DND-41 (cell line): Measurements from ENCODE around the gene GPAT3.
"Not testable (repeated sequence)": the region's sequence is repeated elsewhere in the genome, so short reads cannot be mapped to it uniquely, and the experiment has no call there.

ENCODE experiments used
- ATAC-seq: fragments of 200-7000 bp; cut with Tn5 transposase; 3 replicates; pipeline ENCODE4 v1.9.1; 2021; ENCODE audit warnings: low read depth; ENCODE audit not compliant: insufficient read depth
- DNase-seq: peaks from one replicate; pipeline ENCODE4 v3.0.0-alpha.2; 2020
- H2AFZ ChIP-seq: 2 replicates; pipeline ENCODE4 v1.6.0; 2012; ENCODE audit warnings: low read depth, low read length
- H3K27ac ChIP-seq: 2 replicates; pipeline ENCODE4 v1.5.1; 2012; ENCODE audit warnings: low read length, inconsistent platforms
- H3K27me3 ChIP-seq: fragments of 200-600 bp; sonication (generic); 2 replicates; pipeline ENCODE4 v1.6.0; 2012; ENCODE audit warnings: low read length, mild to moderate bottlenecking, inconsistent platforms; ENCODE audit not compliant: insufficient read depth, poor library complexity
- H3K36me3 ChIP-seq: 2 replicates; pipeline ENCODE4 v1.5.1; 2012; ENCODE audit warnings: low read length, inconsistent platforms; ENCODE audit not compliant: insufficient read depth
- H3K4me1 ChIP-seq: 2 replicates; pipeline ENCODE4 v1.5.1; 2012; ENCODE audit warnings: mild to moderate bottlenecking, low read length; ENCODE audit not compliant: insufficient read depth
- H3K4me2 ChIP-seq: 2 replicates; pipeline ENCODE4 v1.6.0; 2012; ENCODE audit warnings: mild to moderate bottlenecking, moderate library complexity, low read length, inconsistent platforms; ENCODE audit not compliant: insufficient read depth
- H3K4me3 ChIP-seq, 2 experiments: fragments of 200-600 bp in 1 of 2; shearing (Covaris generic) in 1 of 2; 2 replicates each; pipeline ENCODE4 v1.5.1; 2012 to 2016; ENCODE audit warnings: inconsistent platforms in 2 of 2, low read length in 2 of 2, mild to moderate bottlenecking in 2 of 2, low read depth in 1 of 2, moderate library complexity in 1 of 2
- H3K79me2 ChIP-seq: 2 replicates; pipeline ENCODE4 v1.6.0; 2012; ENCODE audit warnings: low read length, inconsistent platforms; ENCODE audit not compliant: insufficient read depth
- H3K9ac ChIP-seq: 2 replicates; pipeline ENCODE4 v1.6.0; 2012; ENCODE audit warnings: low read depth, mild to moderate bottlenecking, inconsistent platforms, low read length, moderate library complexity
- H3K9me3 ChIP-seq: 2 replicates; pipeline ENCODE4 v1.5.1; 2012; ENCODE audit warnings: low read length, moderate library complexity, mild to moderate bottlenecking, inconsistent platforms; ENCODE audit not compliant: insufficient read depth, severe bottlenecking
- H4K20me1 ChIP-seq: 2 replicates; pipeline ENCODE4 v1.6.0; 2012; ENCODE audit warnings: low read length; ENCODE audit not compliant: insufficient read depth
- EZH2 ChIP-seq: IDR thresholded peaks from 3 replicates; pipeline ENCODE4 v1.6.1; 2012; ENCODE audit warnings: borderline replicate concordance, low read depth, mild to moderate bottlenecking, moderate library complexity, low read length, inconsistent platforms; ENCODE audit not compliant: severe bottlenecking
- TF ChIP-seq, protein P1 (sequence below): IDR thresholded peaks from 2 replicates; pipeline ENCODE4 v1.5.1; 2012; ENCODE audit warnings: borderline replicate concordance, low read length, moderate library complexity, mild to moderate bottlenecking; ENCODE audit not compliant: poor library complexity, severe bottlenecking; ENCODE audit errors: extremely low read depth

Gene GPAT3

DNA sequence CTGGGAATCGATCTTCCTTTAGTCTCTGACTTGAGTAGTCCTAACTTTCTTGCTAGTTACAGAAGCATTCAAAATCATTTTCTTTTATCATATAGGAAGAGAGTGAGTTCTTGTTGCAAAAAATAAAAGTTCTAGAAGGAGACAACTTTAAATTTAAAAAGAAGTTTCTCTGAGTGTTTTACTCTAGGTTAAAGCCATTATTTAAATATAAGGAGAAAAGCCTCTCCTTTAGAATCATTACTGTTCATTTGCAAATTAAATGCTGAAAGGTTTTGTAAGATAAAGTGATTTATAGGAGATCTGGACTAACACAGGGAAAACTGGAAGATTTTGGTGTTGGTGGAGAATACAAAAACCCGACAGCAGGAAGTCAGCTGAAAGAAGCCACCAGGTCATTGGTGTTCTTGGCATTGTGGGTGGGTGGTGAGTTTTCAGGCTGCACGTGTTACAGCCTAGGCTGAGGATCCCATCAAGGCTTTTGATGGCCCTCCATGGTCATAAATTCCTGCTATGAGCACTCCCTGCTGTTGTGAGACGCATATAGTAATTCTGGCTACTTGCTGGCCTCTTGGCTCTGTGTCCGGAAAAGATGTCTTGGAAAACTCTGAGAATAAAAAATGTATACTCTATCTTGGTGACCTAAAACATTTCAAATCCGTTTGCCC lies 81.6 kb downstream of the GPAT3 start:
- Histone ChIP-seq H3K36me3 (no peaks in the 10 kb centered on the region), H3K9ac (no peak overlapping the region), H3K9me3 (peaks cover 19% of the 10 kb centered on the region), H3K4me2 (no peak overlapping the region), H3K27ac (no peak overlapping the region), H3K4me3 (no peak overlapping the region), H3K4me1 (no peaks in the 10 kb centered on the region), H4K20me1 (no peaks in the 10 kb centered on the region), H3K79me2 (no peaks in the 10 kb centered on the region), H3K27me3 (peaks cover 3% of the 10 kb centered on the region), H2AFZ (no peak overlapping the region)
- no peak for ATAC-seq
- TF ChIP-seq, protein P1, sequence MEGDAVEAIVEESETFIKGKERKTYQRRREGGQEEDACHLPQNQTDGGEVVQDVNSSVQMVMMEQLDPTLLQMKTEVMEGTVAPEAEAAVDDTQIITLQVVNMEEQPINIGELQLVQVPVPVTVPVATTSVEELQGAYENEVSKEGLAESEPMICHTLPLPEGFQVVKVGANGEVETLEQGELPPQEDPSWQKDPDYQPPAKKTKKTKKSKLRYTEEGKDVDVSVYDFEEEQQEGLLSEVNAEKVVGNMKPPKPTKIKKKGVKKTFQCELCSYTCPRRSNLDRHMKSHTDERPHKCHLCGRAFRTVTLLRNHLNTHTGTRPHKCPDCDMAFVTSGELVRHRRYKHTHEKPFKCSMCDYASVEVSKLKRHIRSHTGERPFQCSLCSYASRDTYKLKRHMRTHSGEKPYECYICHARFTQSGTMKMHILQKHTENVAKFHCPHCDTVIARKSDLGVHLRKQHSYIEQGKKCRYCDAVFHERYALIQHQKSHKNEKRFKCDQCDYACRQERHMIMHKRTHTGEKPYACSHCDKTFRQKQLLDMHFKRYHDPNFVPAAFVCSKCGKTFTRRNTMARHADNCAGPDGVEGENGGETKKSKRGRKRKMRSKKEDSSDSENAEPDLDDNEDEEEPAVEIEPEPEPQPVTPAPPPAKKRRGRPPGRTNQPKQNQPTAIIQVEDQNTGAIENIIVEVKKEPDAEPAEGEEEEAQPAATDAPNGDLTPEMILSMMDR: no peak
- TF ChIP-seq EZH2: no peak
- DNase-seq: no peak

DNA sequence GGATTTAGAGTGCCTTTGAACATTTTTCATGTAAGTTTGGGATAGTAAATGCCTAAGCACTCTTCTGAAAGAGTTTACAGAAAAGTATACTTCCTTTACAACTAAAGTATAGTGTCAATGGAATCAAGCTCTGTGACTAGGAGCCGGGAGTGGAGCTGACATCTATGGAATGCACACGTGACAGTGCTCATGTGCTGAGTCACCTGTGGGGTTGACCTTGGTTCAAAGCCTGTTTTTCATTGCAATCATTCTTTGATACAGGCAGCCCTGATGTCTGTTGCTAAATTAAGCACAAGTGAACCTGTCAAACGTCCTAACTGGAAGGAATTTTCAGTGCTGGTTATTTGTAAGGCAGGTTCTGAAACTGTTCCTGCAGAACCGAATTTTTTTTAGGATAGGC lies 82.5 kb downstream of the GPAT3 start:
- Histone ChIP-seq H3K27ac (no peak overlapping the region), H3K4me1 (no peaks in the 10 kb centered on the region), H3K27me3 (peaks cover 3% of the 10 kb centered on the region), H2AFZ (no peak overlapping the region), H4K20me1 (no peaks in the 10 kb centered on the region), H3K79me2 (no peaks in the 10 kb centered on the region), H3K9ac (no peak overlapping the region), H3K9me3 (peaks cover 25% of the 10 kb centered on the region), H3K36me3 (no peaks in the 10 kb centered on the region), H3K4me3 (no peak overlapping the region), H3K4me2 (no peak overlapping the region)
- ATAC-seq: no peak
- no peak for DNase-seq
- TF ChIP-seq, protein P1: no peak
- no peak for TF ChIP-seq EZH2

DNA sequence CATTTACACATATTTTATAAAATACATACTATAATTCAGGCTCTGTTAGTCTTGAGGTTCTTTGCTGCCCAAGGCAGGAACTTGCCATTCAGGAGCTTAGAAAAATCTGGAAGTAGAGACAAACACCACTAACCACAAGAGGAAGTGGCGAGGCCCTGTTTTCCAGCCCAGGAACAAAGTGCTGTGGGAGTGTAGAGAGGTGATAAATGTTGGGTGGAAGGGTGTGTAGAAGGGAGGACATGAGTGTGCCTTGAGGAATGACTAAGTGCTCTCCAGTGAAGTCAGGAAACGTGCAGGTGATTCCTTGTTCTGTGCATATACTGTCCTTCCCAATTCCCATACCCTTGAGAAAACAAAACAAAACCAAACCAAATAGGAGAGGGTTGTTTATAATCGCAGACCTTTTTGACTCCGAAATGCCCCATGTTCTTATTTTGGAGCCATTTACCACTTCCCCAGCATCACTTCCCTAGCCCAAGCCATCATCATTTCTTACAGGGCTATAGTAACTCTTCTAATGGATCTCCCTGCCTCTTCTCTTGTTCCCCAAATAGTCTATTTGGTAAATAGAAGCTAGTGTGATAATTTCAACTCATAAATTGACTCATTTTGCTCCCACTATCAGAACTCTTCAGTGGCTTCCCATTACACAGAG lies 83.2 kb downstream of the GPAT3 start:
- H3K27me3 ChIP-seq: peaks cover 3% of the 10 kb centered on the region
- ATAC-seq: peak; percentile 63; the same call in 2 of the 3 replicates
- no peak overlapping the region for H3K27ac ChIP-seq
- DNase-seq: peak; percentile 9
- H3K9me3 ChIP-seq: peaks cover 23% of the 10 kb centered on the region
- no peaks in the 10 kb centered on the region for H3K4me1 ChIP-seq
- no peak overlapping the region for H3K4me3 ChIP-seq
- H3K4me2 ChIP-seq: no peak overlapping the region
- no peaks in the 10 kb centered on the region for H3K79me2 ChIP-seq
- no peak overlapping the region for H3K9ac ChIP-seq
- no peaks in the 10 kb centered on the region for H3K36me3 ChIP-seq
- TF ChIP-seq, protein P1: no peak
- TF ChIP-seq EZH2: no peak
- no peaks in the 10 kb centered on the region for H4K20me1 ChIP-seq
- H2AFZ ChIP-seq: no peak overlapping the region

DNA sequence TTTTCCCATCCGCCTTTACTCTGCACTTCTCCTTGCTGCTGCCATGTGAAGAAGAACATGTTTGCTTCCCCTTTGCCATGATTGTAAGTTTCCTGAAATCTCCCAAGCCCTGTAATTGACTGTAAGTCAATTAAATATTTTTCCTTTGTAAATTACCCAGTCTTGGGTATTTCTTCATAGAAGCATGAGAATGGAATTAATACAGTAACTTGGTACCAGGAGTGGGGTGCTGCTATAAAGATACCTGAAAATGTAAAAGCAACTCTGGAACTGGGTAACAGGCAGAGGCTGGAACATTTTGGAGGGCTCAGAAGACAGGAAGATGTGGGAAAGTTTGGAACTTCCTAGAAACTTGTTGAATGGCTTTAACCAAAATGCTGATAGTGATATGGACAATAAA lies 86.2 kb downstream of the GPAT3 start:
- not testable (repeated sequence) for ATAC-seq, H3K4me2 ChIP-seq, H3K27ac ChIP-seq, H3K4me3 ChIP-seq, H3K4me1 ChIP-seq, H3K9ac ChIP-seq, H4K20me1 ChIP-seq, H3K36me3 ChIP-seq, H2AFZ ChIP-seq, DNase-seq, H3K79me2 ChIP-seq
- Histone ChIP-seq H3K27me3 (peaks cover 11% of the 10 kb centered on the region), H3K9me3 (peaks cover 18% of the 10 kb centered on the region)
